HG02571 (cell line): ENCODE measurements around the gene ZNF354B.
"Not testable (repeated sequence)": the region's sequence is repeated elsewhere in the genome, so short reads cannot be mapped to it uniquely, and the experiment has no call there.

Experiments used
- ATAC-seq: cut with Tn5 transposase; IDR thresholded peaks from one replicate; pipeline ENCODE4 v1.9.1; 2021; ENCODE audit warnings: mild to moderate bottlenecking, moderate library complexity; ENCODE audit not compliant: unreplicated experiment

ZNF354B gene

DNA sequence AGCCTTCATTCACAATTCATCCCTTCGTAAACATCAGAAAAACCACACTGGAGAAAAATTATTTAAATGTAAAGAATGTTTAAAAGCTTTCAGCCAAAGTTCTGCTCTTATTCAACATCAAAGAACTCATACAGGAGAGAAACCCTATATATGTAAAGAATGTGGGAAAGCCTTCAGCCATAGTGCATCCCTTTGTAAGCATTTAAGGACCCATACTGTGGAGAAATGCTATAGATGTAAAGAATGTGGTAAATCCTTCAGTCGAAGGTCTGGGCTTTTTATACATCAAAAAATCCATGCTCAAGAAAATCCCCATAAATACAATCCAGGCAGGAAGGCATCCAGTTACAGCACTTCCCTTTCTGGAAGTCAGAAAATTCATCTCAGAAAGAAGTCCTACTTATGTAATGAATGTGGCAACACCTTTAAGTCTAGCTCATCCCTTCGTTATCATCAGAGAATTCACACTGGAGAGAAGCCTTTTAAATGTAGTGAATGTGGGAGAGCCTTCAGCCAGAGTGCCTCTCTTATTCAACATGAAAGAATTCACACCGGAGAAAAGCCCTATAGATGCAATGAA, 23.5 kb downstream of the ZNF354B start:
- not testable (repeated sequence) for ATAC-seq

DNA sequence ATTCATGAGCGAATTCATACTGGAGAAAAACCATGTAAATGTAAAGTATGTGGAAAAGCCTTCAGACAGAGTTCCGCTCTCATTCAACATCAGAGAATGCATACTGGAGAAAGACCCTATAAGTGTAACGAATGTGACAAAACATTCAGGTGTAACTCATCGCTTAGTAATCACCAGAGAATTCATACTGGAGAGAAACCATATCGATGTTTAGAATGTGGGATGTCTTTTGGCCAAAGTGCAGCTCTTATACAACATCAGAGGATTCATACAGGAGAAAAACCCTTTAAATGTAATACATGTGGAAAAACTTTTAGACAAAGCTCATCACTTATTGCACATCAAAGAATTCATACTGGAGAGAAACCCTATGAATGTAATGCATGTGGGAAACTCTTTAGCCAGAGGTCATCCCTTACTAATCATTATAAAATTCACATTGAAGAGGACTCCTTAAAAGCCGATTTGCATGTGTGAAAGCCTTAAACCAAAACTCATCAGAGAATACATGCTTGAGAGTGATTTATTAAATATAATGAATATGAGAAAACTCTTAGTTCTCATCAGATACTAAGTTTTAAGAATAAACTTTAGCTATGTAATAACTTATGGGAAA, 24.2 kb downstream of the ZNF354B start:
- ATAC-seq: no peak

- no peak for ATAC-seq
Observed at GRCh38 chr5:178895615-178896571, 36.1 kb downstream of the ZNF354B start, which contains the start of gene ZFP2. ZFP2 (plus strand) TSS chr5:178895913; CDS start chr5:178931314, 35,401 bp downstream.

DNA sequence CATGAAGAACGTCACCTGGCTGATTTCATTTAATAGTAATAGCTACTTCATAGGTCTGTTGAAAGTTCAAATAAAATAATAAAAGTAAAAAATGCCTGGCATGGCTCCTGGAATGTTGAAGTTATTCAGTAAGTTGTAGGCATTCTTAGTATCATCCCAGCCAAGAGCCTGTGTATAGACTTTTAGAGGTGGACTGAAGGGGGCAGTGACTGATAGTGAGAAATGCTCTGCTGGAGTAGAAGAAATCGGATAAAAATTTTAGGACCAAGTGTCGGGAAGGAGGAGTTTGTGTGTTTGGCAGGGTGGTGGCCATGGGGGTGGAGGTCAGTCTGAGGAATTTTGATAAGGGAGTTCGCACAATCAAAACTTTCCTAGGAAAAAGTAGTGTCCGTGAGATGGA, 39.5 kb downstream of the ZNF354B start:
- no peak for ATAC-seq

- no peak for ATAC-seq
Observed at GRCh38 chr5:178902849-178903248, 43.1 kb downstream of the ZNF354B start.

DNA sequence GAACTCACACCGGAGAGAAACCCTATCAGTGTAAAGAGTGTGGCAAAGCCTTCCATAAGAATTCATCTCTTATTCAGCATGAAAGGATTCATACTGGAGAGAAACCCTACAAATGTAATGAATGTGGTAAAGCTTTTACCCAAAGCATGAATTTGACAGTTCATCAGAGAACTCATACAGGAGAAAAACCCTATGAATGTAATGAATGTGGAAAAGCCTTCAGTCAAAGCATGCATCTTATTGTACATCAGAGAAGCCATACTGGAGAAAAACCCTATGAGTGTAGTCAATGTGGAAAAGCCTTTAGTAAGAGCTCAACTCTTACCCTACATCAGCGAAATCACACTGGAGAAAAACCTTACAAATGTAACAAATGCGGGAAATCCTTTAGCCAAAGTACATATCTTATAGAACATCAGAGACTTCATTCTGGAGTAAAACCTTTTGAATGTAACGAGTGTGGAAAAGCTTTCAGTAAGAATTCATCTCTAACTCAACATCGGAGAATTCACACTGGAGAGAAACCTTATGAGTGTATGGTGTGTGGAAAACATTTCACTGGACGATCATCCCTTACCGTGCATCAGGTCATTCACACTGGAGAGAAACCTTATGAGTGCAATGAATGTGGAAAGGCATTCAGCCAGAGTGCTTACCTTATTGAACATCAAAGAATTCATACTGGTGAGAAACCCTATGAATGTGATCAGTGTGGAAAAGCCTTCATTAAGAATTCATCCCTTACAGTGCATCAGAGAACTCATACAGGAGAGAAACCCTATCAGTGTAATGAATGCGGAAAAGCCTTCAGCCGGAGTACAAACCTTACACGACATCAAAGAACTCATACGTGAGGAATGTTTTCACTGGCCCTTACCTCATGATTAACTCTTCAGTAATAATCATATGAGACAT, 72.3 kb downstream of the ZNF354B start:
- ATAC-seq: no peak
